Stomach (tissue), 4 donors: ENCODE measurements around the gene ZNF691.
"Not testable (repeated sequence)": the region's sequence is repeated elsewhere in the genome, so short reads cannot be mapped to it uniquely, and the experiment has no call there.

ENCODE experiments used
- POLR2A ChIP-seq, 4 donors: fragments of 450-650 bp; IDR thresholded peaks; one replicate each; pipeline ENCODE4 v1.6.1; 2016; ENCODE audit warnings: antibody characterized with exemption in 4 of 4, control low read depth in 2 of 4, mild to moderate bottlenecking in 1 of 4, moderate library complexity in 1 of 4
- TF ChIP-seq, protein P1 (sequence below), 7 experiments: fragments of 450-650 bp in 4 of 7; fragments of 200-600 bp in 3 of 7; sonication (generic) in 3 of 7; IDR thresholded peaks; one replicate each; pipeline ENCODE4 v1.5.1; 2016 to 2019; ENCODE audit warnings: antibody characterized with exemption in 7 of 7, control low read depth in 2 of 7, mild to moderate bottlenecking in 1 of 7

DNA sequence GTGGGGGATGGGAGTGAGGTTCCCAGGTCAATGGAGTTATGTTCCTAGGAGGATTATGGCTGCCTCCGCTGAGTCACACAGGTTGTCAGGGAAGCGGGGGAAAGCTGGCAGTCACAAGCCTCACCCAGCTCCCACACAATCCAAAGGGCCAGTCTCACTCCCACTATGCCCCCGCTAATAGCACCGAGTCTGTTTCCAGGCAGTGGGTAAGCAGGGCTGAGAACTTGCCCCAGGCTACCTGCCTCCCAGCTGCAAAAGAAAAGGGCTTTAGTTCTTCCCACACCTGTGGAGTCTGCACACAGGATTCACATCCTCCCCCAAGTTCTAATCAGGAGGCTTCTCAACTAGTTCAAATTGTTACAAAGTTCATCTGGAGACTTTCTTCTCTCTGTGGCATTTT, 53.5 kb downstream of the ZNF691 start:
- TF ChIP-seq, protein P1, sequence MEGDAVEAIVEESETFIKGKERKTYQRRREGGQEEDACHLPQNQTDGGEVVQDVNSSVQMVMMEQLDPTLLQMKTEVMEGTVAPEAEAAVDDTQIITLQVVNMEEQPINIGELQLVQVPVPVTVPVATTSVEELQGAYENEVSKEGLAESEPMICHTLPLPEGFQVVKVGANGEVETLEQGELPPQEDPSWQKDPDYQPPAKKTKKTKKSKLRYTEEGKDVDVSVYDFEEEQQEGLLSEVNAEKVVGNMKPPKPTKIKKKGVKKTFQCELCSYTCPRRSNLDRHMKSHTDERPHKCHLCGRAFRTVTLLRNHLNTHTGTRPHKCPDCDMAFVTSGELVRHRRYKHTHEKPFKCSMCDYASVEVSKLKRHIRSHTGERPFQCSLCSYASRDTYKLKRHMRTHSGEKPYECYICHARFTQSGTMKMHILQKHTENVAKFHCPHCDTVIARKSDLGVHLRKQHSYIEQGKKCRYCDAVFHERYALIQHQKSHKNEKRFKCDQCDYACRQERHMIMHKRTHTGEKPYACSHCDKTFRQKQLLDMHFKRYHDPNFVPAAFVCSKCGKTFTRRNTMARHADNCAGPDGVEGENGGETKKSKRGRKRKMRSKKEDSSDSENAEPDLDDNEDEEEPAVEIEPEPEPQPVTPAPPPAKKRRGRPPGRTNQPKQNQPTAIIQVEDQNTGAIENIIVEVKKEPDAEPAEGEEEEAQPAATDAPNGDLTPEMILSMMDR (IDR thresholded peaks at IDR 0.05), result not testable (repeated sequence)
- TF ChIP-seq POLR2A (IDR thresholded peaks at IDR 0.05), result not testable (repeated sequence)
